HL-60 (cell line): ENCODE measurements around the gene PFDN2.

Source experiments
- GABPA ChIP-seq: IDR thresholded peaks from 2 replicates; pipeline ENCODE4 v1.6.1; 2012; ENCODE audit warnings: low read depth
- POLR2AphosphoS5 ChIP-seq: IDR thresholded peaks from 2 replicates; pipeline ENCODE4 v1.6.1; 2012; ENCODE audit warnings: low read depth
- TF ChIP-seq, protein P1 (sequence below): IDR thresholded peaks from one replicate; pipeline ENCODE4 v1.5.1; 2011; ENCODE audit warnings: low read length, control low read depth, inconsistent platforms; ENCODE audit not compliant: insufficient read depth

DNA sequence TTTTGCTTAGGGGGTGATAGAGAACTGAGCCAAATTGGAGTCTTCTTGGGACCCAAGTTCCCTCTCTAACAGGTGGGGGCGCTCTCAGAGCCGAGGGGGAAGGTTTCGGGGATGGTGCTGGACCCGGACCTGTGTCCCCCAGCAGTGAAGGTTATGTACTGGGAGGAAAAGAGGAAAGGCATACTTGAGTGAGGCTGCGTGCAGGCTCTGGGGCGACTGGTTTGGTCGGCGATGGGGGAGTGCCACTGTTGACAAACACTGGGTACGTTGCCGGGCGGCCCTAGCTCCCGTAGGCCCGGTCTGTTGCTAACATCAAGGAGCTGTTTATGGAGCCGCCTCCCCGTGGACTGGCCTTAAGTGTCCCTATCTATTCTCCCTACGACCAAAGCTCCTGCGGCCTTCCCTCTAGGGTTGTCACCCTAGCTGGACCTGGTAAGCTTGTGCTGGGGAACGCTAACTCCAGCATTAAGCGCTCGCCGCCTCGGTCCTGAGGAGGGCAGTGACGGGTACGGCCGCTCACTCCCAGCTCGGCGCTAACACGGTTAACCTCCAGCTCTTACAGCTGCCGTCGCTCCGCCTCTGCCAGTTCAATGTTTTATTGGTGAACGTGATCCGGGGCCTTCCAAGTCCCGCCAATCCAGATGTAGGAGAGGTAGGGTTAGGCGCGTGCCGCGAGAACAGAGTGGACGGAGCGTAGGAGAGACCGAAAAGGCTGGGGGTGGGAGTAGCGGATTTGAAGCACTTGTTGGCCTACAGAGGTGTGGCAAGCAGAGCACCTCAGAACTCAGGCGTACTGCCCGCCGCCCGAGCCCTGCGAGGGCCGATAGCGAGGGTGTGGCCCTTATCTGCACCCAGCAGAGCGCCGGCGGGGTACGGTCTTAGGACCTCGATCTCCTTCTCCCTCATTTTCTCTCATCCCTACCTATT lies 48.2 kb upstream of the PFDN2 start, which contains the start of gene PPOX:
- TF ChIP-seq POLR2AphosphoS5 (peak; percentile 70), GABPA (no peak)
- TF ChIP-seq, protein P1, sequence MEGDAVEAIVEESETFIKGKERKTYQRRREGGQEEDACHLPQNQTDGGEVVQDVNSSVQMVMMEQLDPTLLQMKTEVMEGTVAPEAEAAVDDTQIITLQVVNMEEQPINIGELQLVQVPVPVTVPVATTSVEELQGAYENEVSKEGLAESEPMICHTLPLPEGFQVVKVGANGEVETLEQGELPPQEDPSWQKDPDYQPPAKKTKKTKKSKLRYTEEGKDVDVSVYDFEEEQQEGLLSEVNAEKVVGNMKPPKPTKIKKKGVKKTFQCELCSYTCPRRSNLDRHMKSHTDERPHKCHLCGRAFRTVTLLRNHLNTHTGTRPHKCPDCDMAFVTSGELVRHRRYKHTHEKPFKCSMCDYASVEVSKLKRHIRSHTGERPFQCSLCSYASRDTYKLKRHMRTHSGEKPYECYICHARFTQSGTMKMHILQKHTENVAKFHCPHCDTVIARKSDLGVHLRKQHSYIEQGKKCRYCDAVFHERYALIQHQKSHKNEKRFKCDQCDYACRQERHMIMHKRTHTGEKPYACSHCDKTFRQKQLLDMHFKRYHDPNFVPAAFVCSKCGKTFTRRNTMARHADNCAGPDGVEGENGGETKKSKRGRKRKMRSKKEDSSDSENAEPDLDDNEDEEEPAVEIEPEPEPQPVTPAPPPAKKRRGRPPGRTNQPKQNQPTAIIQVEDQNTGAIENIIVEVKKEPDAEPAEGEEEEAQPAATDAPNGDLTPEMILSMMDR: peak; percentile 22
